OCI-M2 (cell line): ENCODE measurements around the gene GRIK2.

ENCODE experiments used
- DNase-seq: peaks from one replicate; lab custom pipeline; 2025; ENCODE audit not compliant: unreplicated experiment; lab: John Stamatoyannopoulos, UW

The GRIK2 gene

GRCh38 chr6:101705866-101706265 lies 312.4 kb downstream of the GRIK2 start:
- DNase-seq, result no peak

GRCh38 chr6:101706576-101706975 lies 313.1 kb downstream of the GRIK2 start:
- no peak for DNase-seq

GRCh38 chr6:101711518-101711917 lies 318.0 kb downstream of the GRIK2 start:
- DNase-seq, result no peak

- DNase-seq, result no peak
Observed at GRCh38 chr6:101716387-101716786, 322.9 kb downstream of the GRIK2 start.

- no peak for DNase-seq
Observed at GRCh38 chr6:101716810-101717209, 323.3 kb downstream of the GRIK2 start.

- DNase-seq, result no peak
Observed at GRCh38 chr6:101719521-101719920, 326.0 kb downstream of the GRIK2 start.

GRCh38 chr6:101722471-101722870 lies 329.0 kb downstream of the GRIK2 start:
- DNase-seq, result no peak

- no peak for DNase-seq
Observed at GRCh38 chr6:101722991-101723579, 329.6 kb downstream of the GRIK2 start.

- no peak for DNase-seq
Observed at GRCh38 chr6:101728388-101728787, 334.9 kb downstream of the GRIK2 start.

- no peak for DNase-seq
Observed at GRCh38 chr6:101728956-101729355, 335.4 kb downstream of the GRIK2 start.

- no peak for DNase-seq
Observed at GRCh38 chr6:101730954-101731353, 337.4 kb downstream of the GRIK2 start.

- no peak for DNase-seq
Observed at GRCh38 chr6:101733899-101734298, 340.4 kb downstream of the GRIK2 start.

GRCh38 chr6:101738481-101738880 lies 345.0 kb downstream of the GRIK2 start:
- no peak for DNase-seq

GRCh38 chr6:101740631-101741030 lies 347.1 kb downstream of the GRIK2 start:
- DNase-seq, result no peak

- no peak for DNase-seq
Observed at GRCh38 chr6:101741474-101742171, 348.1 kb downstream of the GRIK2 start.

GRCh38 chr6:101747160-101747559 lies 353.7 kb downstream of the GRIK2 start:
- DNase-seq, result no peak

GRCh38 chr6:101747716-101748115 lies 354.2 kb downstream of the GRIK2 start:
- DNase-seq, result no peak

GRCh38 chr6:101755931-101756330 lies 362.4 kb downstream of the GRIK2 start:
- no peak for DNase-seq

GRCh38 chr6:101758368-101758767 lies 364.9 kb downstream of the GRIK2 start:
- DNase-seq, result no peak

- no peak for DNase-seq
Observed at GRCh38 chr6:101760843-101761621, 367.5 kb downstream of the GRIK2 start.

GRCh38 chr6:101762851-101763250 lies 369.3 kb downstream of the GRIK2 start:
- DNase-seq, result no peak

- DNase-seq, result no peak
Observed at GRCh38 chr6:101765281-101765680, 371.8 kb downstream of the GRIK2 start.
